GM18502 (cell line): ENCODE results near the gene GALNT15.

Experiments used
- ATAC-seq: cut with Tn5 transposase; IDR thresholded peaks from one replicate; pipeline ENCODE4 v1.9.1; 2021; ENCODE audit warnings: mild to moderate bottlenecking; ENCODE audit not compliant: unreplicated experiment, poor library complexity

GALNT15 gene

GRCh38 chr3:16174389-16174788 is at the start of gene GALNT15:
GALNT15 (plus strand) TSS chr3:16174680; CDS start chr3:16175152, 472 bp downstream.
- no peak for ATAC-seq

GRCh38 chr3:16126634-16127033 is 47.8 kb upstream of the GALNT15 start:
- no peak for ATAC-seq

- no peak for ATAC-seq
Observed at GRCh38 chr3:16127249-16127648, 47.2 kb upstream of the GALNT15 start.

- no peak for ATAC-seq
Observed at GRCh38 chr3:16130066-16130465, 44.4 kb upstream of the GALNT15 start.

- no peak for ATAC-seq
Observed at GRCh38 chr3:16132190-16132589, 42.3 kb upstream of the GALNT15 start.

- no peak for ATAC-seq
Observed at GRCh38 chr3:16132928-16133327, 41.6 kb upstream of the GALNT15 start.

- no peak for ATAC-seq
Observed at GRCh38 chr3:16134173-16134928, 40.1 kb upstream of the GALNT15 start.

- ATAC-seq: no peak
Observed at GRCh38 chr3:16136055-16136454, 38.4 kb upstream of the GALNT15 start.

GRCh38 chr3:16137044-16137443 is 37.4 kb upstream of the GALNT15 start:
- no peak for ATAC-seq

- ATAC-seq: no peak
Observed at GRCh38 chr3:16137977-16138376, 36.5 kb upstream of the GALNT15 start.

- ATAC-seq: no peak
Observed at GRCh38 chr3:16140116-16140893, 34.2 kb upstream of the GALNT15 start.

- no peak for ATAC-seq
Observed at GRCh38 chr3:16140894-16141285, 33.6 kb upstream of the GALNT15 start.

GRCh38 chr3:16142350-16143025 is 32.0 kb upstream of the GALNT15 start:
- no peak for ATAC-seq

- no peak for ATAC-seq
Observed at GRCh38 chr3:16143861-16144447, 30.5 kb upstream of the GALNT15 start.

GRCh38 chr3:16145176-16145575 is 29.3 kb upstream of the GALNT15 start:
- no peak for ATAC-seq

- peak; percentile 62 for ATAC-seq
Observed at GRCh38 chr3:16146015-16146730, 28.3 kb upstream of the GALNT15 start.

- no peak for ATAC-seq
Observed at GRCh38 chr3:16147220-16147994, 27.1 kb upstream of the GALNT15 start.

GRCh38 chr3:16148213-16148612 is 26.3 kb upstream of the GALNT15 start:
- no peak for ATAC-seq

- ATAC-seq: no peak
Observed at GRCh38 chr3:16148783-16149182, 25.7 kb upstream of the GALNT15 start.
